Uterus (tissue), 2 donors: Measurements from ENCODE around the gene OR1K1.

Source experiments
- CTCF ChIP-seq, 4 experiments: fragments of 200-600 bp in 2 of 4; fragments of 450-650 bp in 2 of 4; sonication (generic) in 2 of 4; IDR thresholded peaks; one replicate each; pipeline ENCODE4 v1.5.1; 2016 to 2019; ENCODE audit warnings: antibody characterized with exemption in 4 of 4, mild to moderate bottlenecking in 2 of 4, moderate library complexity in 1 of 4
- POLR2A ChIP-seq, 2 donors: fragments of 450-650 bp; IDR thresholded peaks; one replicate each; pipeline ENCODE4 v1.6.1; 2016; ENCODE audit warnings: antibody characterized with exemption in 2 of 2, mild to moderate bottlenecking in 1 of 2, moderate library complexity in 1 of 2

GRCh38 chr9:122812736-122813135, 12.8 kb downstream of the OR1K1 start:
- TF ChIP-seq POLR2A (IDR thresholded peaks at IDR 0.05) (no peak), CTCF (IDR thresholded peaks at IDR 0.05) (no peak)
